HG03280 (cell line): Measurements from ENCODE around the gene GIT1.
"Not testable (repeated sequence)": the region's sequence is repeated elsewhere in the genome, so short reads cannot be mapped to it uniquely, and the experiment has no call there.

ENCODE experiments used
- ATAC-seq: cut with Tn5 transposase; IDR thresholded peaks from one replicate; pipeline ENCODE4 v1.9.1; 2021; ENCODE audit warnings: mild to moderate bottlenecking, moderate library complexity; ENCODE audit not compliant: unreplicated experiment

The GIT1 gene

GRCh38 chr17:29568331-29569244 lies 20.9 kb downstream of the GIT1 start, which contains the start of gene TP53I13:
Gene TP53I13 (plus strand): TSS chr17:29568701. CDS start chr17:29568759, 58 bp downstream.
- ATAC-seq, result peak; percentile 45

- ATAC-seq, result peak; percentile 32
Observed at GRCh38 chr17:29567554-29568330, 21.7 kb downstream of the GIT1 start.

DNA sequence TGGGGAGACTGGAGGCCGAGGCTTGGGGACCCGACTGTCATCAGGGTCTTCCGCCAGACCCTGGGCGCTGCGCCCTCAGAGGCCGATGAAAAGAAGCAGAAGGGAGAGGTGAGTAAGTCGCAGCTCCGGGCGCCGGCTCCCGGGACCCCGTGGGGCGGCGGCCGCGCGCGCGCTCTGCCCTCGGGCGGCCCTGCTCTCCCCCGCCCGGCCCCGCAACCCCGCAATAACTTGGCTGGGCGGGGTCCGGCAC lies 22.2 kb downstream of the GIT1 start:
- ATAC-seq, result peak; percentile 12

GRCh38 chr17:29566473-29567303 lies 22.8 kb downstream of the GIT1 start, which contains the start of gene ABHD15:
Gene ABHD15 (minus strand): TSS chr17:29567037. CDS start chr17:29566966, 71 bp downstream.
- peak; percentile 33 for ATAC-seq

DNA sequence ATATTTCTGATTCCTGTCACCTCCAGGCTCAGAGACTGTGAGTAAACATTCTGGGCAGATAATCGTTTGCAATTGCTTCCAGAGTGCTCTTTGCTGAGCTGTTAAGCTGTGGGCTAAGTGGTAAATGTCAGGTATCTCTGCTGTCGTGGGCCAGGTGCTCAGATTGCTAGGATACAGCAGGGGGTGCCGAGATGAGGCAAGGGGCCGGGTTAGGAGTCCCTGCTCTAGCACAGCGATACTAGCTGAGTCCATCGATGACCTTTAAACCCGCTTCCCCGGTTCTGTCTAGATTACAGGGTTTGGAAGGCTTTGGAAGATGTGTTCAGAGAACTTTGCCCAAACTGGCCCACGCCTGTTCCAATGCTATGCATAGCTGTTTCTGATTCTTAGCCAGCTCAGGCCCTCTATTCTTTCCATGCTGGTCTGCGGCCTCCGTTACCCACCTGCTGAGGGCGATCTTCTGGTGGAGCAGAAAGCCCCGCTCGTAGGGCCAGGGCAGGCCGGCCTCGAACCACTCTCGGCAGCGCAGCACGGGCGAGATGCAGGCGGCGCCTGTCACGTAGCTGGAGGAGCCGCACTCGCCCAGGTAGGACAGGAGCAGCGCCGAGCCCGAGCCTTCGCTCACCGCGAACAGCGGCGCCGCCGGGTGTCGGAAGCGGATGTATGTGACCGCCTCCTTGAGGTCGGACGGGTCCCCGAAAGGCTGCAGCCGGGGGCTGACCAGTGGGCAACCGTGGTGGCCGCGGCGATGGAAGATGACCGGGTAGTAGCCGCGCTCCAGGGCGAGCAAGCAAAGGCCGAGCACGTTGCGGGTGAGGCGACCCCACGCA lies 23.6 kb downstream of the GIT1 start:
- peak; percentile 21 for ATAC-seq

DNA sequence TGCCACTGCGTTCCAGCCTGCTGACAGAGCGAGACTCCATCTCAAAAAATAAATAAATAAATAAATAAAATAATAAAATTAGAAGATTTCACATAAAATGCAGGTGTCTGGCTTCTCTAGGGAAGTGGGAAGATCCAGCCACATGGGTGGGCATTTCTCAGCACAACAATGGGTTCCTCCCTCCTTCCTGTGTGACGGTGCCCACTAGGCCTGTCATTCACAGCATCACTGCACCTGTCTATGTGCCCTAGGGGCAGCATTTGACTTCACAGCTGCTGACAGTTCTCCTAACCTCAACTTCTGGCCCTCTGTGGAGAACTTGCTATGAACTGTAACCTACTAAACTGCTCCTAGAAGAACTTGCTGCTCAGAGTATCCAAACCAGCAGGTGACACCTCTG lies 25.6 kb downstream of the GIT1 start:
- no peak for ATAC-seq

GRCh38 chr17:29562615-29563014 lies 26.8 kb downstream of the GIT1 start:
- no peak for ATAC-seq

DNA sequence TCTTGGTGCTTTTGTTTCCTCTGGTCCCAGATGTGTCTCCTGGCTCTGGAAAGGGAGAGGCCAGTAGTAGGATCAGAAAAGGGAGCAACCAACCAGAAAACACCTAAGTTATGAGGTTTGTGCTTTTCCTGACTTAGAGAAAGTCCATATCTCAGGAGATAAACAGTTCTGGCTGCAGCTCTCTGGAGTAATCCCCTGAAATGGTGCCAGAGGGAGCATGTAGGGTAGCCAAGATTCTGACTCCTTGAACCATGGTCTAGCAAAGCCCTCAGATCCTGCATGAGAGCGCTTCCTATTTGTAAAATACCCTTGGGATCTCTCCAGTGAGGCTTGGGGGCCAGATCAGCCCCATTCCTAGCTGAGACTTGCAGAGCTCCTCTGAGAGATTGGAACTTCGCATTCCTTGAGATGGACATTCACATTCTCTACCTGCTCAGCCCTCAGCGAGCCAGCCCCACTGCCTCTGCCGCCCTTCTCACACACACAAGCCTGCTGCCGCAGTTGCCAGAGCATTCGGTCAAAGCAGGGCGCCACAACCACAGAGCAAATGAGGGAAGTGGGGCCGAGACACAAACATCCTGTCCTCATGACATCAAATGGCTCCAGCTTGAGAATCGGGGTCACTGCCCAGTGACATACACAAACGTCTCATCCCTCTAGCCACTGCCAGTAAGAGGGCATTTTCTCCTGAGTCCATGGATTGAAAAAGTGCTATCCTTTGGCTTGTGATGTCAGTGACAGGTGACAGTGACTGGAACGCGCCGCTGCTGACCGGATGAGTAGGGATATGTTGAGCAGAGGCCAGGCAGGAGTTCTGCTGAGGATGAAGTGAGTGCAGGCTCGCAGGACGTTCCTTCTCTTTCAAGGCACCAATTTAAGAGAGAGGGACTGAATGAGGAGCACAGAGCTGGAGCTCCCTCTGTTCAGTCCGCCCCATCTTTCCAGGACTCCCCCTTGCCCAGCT lies 27.6 kb downstream of the GIT1 start:
- no peak for ATAC-seq

GRCh38 chr17:29560316-29560715 lies 29.1 kb downstream of the GIT1 start:
- no peak for ATAC-seq

DNA sequence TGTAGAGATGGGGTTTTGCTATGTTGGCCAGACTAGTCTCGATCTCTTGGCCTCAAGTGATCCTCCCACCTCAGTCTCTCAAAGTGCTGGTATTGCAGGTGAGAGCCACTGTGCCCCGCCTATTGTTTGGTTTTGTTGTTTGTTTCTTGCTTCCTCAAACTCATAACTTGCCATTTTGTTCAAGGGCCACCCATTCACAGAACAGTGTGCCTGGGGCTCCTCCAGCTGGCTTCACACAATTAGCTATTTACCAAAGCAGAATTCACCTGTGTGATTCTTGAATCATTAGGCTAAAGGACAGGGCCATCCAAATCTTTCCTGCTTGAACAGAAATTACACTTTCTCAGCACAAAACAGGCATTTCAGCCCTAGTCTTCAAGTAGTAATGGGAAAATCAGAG lies 29.8 kb downstream of the GIT1 start:
- no peak for ATAC-seq

- not testable (repeated sequence) for ATAC-seq
Observed at GRCh38 chr17:29558139-29558538, 31.3 kb downstream of the GIT1 start.

GRCh38 chr17:29557739-29558116 lies 31.7 kb downstream of the GIT1 start:
- no peak for ATAC-seq

GRCh38 chr17:29557085-29557738 lies 32.2 kb downstream of the GIT1 start:
- no peak for ATAC-seq

GRCh38 chr17:29555840-29556239 lies 33.6 kb downstream of the GIT1 start:
- no peak for ATAC-seq

DNA sequence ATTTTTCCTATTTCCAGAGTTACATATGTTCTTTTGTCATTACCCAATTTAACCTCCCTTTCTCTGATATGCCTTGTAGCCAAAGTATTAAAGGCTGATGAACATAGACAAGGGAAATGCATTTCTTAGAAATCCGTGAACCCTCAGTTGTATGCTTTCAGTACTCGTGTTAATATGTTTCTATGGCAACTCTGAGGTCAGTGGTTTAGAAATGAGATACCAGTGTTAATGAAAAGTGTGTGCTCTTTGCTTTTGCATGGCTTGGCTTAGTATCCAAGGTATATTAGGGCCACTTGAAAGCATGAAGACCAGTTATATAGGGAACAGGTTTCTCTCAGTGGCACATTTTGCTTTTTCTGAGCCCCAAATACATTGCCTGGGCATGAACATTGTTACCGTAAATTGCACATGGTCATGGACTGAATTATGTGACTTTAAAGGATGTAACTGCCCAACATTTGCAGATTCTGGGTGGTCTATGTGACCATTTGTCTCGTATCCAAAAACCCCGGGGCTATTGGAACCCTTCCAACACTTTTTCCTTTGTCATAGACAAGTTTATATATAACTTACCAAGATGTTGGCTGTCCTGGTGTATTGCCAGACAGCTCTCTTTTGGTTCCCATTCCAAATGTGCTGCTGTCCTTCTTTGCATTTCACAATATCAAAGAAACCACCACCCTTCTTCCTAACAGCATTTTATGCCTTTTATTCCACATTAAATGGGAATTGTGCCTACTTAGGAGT lies 40.1 kb downstream of the GIT1 start:
- ATAC-seq, result no peak

DNA sequence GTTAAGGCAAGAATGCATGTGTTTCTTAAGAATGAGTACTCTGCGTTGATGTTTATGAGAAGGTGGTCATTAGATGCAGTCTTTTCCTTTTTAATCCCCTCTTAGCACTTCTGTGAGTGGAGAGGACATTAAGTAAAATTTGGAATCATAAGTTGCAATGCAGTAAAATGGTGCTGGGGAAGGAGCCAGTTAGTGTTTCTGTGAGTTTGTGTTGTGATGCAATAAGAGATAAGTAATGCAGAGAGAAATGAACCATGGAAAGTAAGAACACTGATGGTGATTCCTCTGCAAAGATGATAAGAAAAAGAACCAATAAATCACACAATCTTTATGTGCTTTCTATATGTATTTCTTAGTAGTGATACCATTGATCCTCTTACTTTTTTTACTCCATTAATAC lies 42.6 kb downstream of the GIT1 start:
- no peak for ATAC-seq

DNA sequence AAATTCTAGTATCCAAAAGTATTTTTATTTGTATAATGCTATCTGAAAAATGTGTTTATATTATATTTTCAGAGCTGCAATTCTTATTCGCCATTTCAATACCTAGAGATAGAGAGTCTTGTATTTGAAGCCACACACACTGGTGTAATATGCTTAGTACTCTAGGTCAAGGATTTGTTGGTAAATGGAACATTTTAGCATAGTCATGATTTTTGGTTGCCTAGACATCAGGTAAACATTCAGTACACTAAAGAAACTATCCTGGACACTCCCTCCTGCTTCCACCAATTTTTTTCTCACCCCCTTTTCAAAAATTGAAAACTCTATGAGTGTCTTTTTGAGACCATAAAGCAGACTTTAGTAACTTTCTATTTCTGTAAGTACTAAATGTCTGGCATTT lies 43.4 kb downstream of the GIT1 start:
- ATAC-seq, result no peak

- no peak for ATAC-seq
Observed at GRCh38 chr17:29544066-29544465, 45.4 kb downstream of the GIT1 start.
